HCT116 (cell line): ENCODE data around the gene CC2D1A. TPM values are rescaled to one million over a fixed set of nuclear protein-coding genes. Genes with fewer than 3 reads are reported as not detected.
"Not testable (repeated sequence)": the region's sequence is repeated elsewhere in the genome, so short reads cannot be mapped to it uniquely, and the experiment has no call there.

Experiments
- ATAC-seq: fragments of 200-7000 bp; cut with Tn5 transposase; 2 replicates; pipeline ENCODE4 v1.9.1; 2020; ENCODE audit warnings: mild to moderate bottlenecking, moderate library complexity
- BruUV-seq: library from RNA; stranded (reverse); fragments of 400-500 nt; replicated peaks from 2 replicates; lab custom pipeline; 2021; lab: Mats Ljungman, UMichigan
- CTCF ChIA-PET: fragments of 300-600 bp; sonication (Branson Sonifier 250); formaldehyde crosslinking; loops from one replicate; lab custom pipeline; 2021; ENCODE audit warnings: antibody characterized with exemption; lab: Charles Lee
- POLR2A ChIA-PET: fragments of 300-600, 350-600 bp; sonication (Branson Sonifier 250); formaldehyde crosslinking; loops from one replicate; lab custom pipeline; 2021; ENCODE audit warnings: antibody characterized with exemption; lab: Charles Lee
- RAD21 ChIA-PET, 2 experiments: fragments of 300-600 bp; sonication (Branson Sonifier 250); formaldehyde crosslinking; loops; one replicate each; lab custom pipeline; 2023; ENCODE audit warnings: low total read pairs in 2 of 2; ENCODE audit not compliant: uncharacterized antibody in 2 of 2, unreplicated experiment in 2 of 2, low non-redundant PET in 1 of 2; lab: Charles Lee
- DNase-seq: peaks from one replicate; pipeline ENCODE4 v3.0.0-alpha.2; 2010; ENCODE audit warnings: low read depth, low spot score
- H2AFZ ChIP-seq: fragments of 200-600 bp; shearing (Covaris generic), sonication (generic); 2 replicates; pipeline ENCODE4 v1.6.1; 2017; ENCODE audit warnings: low read depth, mixed run types, mixed read lengths, antibody characterized with exemption, low read length; ENCODE audit not compliant: poor library complexity, severe bottlenecking
- H3K27ac ChIP-seq: 2 replicates; pipeline ENCODE4 v1.5.1; 2012; ENCODE audit warnings: low read depth, low read length
- H3K27me3 ChIP-seq: fragments of 200-600 bp; sonication (generic); 2 replicates; pipeline ENCODE4 v1.6.1; 2016; ENCODE audit warnings: mixed run types, low read length, mixed read lengths; ENCODE audit not compliant: insufficient read depth
- H3K36me3 ChIP-seq, 2 experiments: fragments of 200-500 bp in 1 of 2; fragments of 200-600 bp in 1 of 2; sonication (Bioruptor generic) in 1 of 2; sonication (generic) in 1 of 2; 2 replicates each; pipeline versions ENCODE4 v1.5.1 to v1.6.1; 2014 to 2016; ENCODE audit warnings: low read length in 2 of 2, inconsistent platforms in 1 of 2, mixed read lengths in 1 of 2, mixed run types in 1 of 2; ENCODE audit not compliant: insufficient read depth in 2 of 2, control insufficient read depth in 1 of 2
- H3K4me1 ChIP-seq, 2 experiments: fragments of 200-600 bp in 1 of 2; sonication (generic) in 1 of 2; 2 replicates each; pipeline versions ENCODE4 v1.5.1 to v1.6.1; 2012 to 2017; ENCODE audit warnings: low read length in 2 of 2, inconsistent platforms in 1 of 2, mild to moderate bottlenecking in 1 of 2, mixed read lengths in 1 of 2, mixed run types in 1 of 2, moderate library complexity in 1 of 2; ENCODE audit not compliant: insufficient read depth in 2 of 2, control insufficient read depth in 1 of 2
- H3K4me2 ChIP-seq: fragments of 200-600 bp; sonication (generic); 2 replicates; pipeline ENCODE4 v1.6.1; 2017; ENCODE audit warnings: mixed run types, low read length, mixed read lengths
- H3K4me3 ChIP-seq, 2 experiments: fragments of 200-600 bp in 1 of 2; sonication (generic) in 1 of 2; replicated peaks in 1 of 2; 2 replicates each; pipeline ENCODE4 v1.5.1; 2011 to 2016; ENCODE audit warnings: low read length in 2 of 2, control low read depth in 1 of 2, low read depth in 1 of 2, mild to moderate bottlenecking in 1 of 2, mixed read lengths in 1 of 2, mixed run types in 1 of 2
- H3K79me2 ChIP-seq: fragments of 200-600 bp; sonication (generic); 2 replicates; pipeline ENCODE4 v1.6.1; 2017; ENCODE audit warnings: mild to moderate bottlenecking, mixed run types, low read length, moderate library complexity, mixed read lengths; ENCODE audit not compliant: insufficient read depth
- H3K9ac ChIP-seq: fragments of 200-600 bp; sonication (generic); 2 replicates; pipeline ENCODE4 v1.6.1; 2016; ENCODE audit warnings: low read length, mixed read lengths
- H3K9me2 ChIP-seq: fragments of 200-600 bp; sonication (generic), shearing (Covaris generic); 2 replicates; pipeline ENCODE4 v1.6.1; 2017; ENCODE audit warnings: mixed run types, mild to moderate bottlenecking, moderate library complexity; ENCODE audit not compliant: insufficient read depth
- H3K9me3 ChIP-seq, 2 experiments: fragments of 200-500 bp in 1 of 2; fragments of 200-600 bp in 1 of 2; sonication (Bioruptor generic) in 1 of 2; sonication (generic) in 1 of 2; 2 replicates each; pipeline ENCODE4 v1.6.1; 2014 to 2017; ENCODE audit warnings: low read length in 2 of 2, mixed read lengths in 2 of 2, inconsistent platforms in 1 of 2, low read depth in 1 of 2, mild to moderate bottlenecking in 1 of 2, mixed run types in 1 of 2, moderate library complexity in 1 of 2; ENCODE audit not compliant: control insufficient read depth in 1 of 2, insufficient read depth in 1 of 2
- H4K20me1 ChIP-seq: fragments of 200-600 bp; sonication (generic), shearing (Covaris generic); 2 replicates; pipeline ENCODE4 v1.6.1; 2017; ENCODE audit warnings: mixed run types, mild to moderate bottlenecking, moderate library complexity; ENCODE audit not compliant: insufficient read depth
- CBX3 ChIP-seq: IDR thresholded peaks from 2 replicates; pipeline ENCODE4 v1.6.1; 2012; ENCODE audit warnings: low read depth
- CEBPB ChIP-seq: IDR thresholded peaks from 2 replicates; pipeline ENCODE4 v1.6.1; 2012; ENCODE audit warnings: low read depth
- EZH2 ChIP-seq: fragments of 200-600 bp; sonication (generic); IDR thresholded peaks from 2 replicates; pipeline ENCODE4 v1.6.1; 2017; ENCODE audit warnings: antibody characterized with exemption, mixed run types
- JUND ChIP-seq: IDR thresholded peaks from 2 replicates; pipeline ENCODE4 v1.6.1; 2012
- POLR2A ChIP-seq: IDR thresholded peaks from 2 replicates; pipeline ENCODE4 v1.7.0; 2011; ENCODE audit warnings: borderline replicate concordance; ENCODE audit not compliant: insufficient read depth, insufficient read length; ENCODE audit errors: extremely low read depth
- RAD21 ChIP-seq: IDR thresholded peaks from 2 replicates; pipeline ENCODE4 v1.6.1; 2012; ENCODE audit warnings: low read depth, mild to moderate bottlenecking
- SRF ChIP-seq: IDR thresholded peaks from 2 replicates; pipeline ENCODE4 v1.6.1; 2012; ENCODE audit warnings: low read depth
- TCF7L2 ChIP-seq: IDR thresholded peaks from 2 replicates; pipeline ENCODE4 v1.7.0; 2011; ENCODE audit warnings: borderline replicate concordance, inconsistent platforms; ENCODE audit not compliant: insufficient read depth, insufficient read length; ENCODE audit errors: extremely low read depth
- intact Hi-C: fragments of 100-400 bp; cut with micrococcal nuclease; formaldehyde crosslinking; loops from 2 replicates; pipeline ENCODE4 v1.10.0; 2022
- total RNA-seq: library from RNA; stranded (reverse); gene quantifications from one replicate; pipeline ENCODE4 v1.2.1, GENCODE V29; 2021; ENCODE audit not compliant: unreplicated experiment
- TF ChIP-seq, protein P1 (sequence below): IDR thresholded peaks from 2 replicates; pipeline ENCODE4 v1.6.1; 2012; ENCODE audit warnings: low read depth
- TF ChIP-seq, protein P2 (sequence below): IDR thresholded peaks from 2 replicates; pipeline ENCODE4 v1.6.1; 2012

Gene CC2D1A
- total RNA-seq, 1 experiment from 2014 or later: 51.5 TPM

DNA sequence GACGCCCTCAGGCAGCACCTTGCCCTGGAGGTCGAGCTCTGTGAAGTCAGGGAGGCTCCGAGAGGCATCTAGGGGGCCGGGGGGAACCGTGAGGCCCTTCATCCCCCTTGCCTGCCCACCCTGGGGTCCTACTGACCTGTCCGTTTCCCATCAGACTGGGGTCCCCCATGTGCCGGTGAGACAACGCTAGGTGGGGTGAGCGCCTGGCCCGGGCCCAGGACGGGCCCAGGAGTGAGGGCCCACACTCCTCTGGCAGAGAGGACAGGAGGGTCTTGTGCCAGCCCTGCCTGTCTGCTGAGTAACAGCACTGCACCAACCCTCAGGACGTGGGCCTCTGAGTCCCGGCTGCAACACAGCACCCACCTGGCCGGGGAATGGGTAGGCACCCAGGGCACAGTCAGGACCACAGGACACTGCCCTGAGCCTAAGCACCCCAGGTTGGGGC, 60.7 kb downstream of the CC2D1A start:
- no peak overlapping the region for H2AFZ ChIP-seq
- DNase-seq (no peak), ATAC-seq (no peak)
- H3K9ac ChIP-seq: no peak overlapping the region
- H3K4me1 ChIP-seq: no peaks in the 10 kb centered on the region
- ChIA-PET CTCF (no interaction called here), RAD21 (no interaction called here), POLR2A (no interaction called here)
- intact Hi-C loops: no loop called here
- H3K9me3 ChIP-seq: no peaks in the 10 kb centered on the region
- H4K20me1 ChIP-seq: no peaks in the 10 kb centered on the region
- H3K4me3 ChIP-seq: no peak overlapping the region
- peaks cover 0 to 4% of the 10 kb centered on the region in 2 experiments; a peak in 2 of 4 replicates for H3K36me3 ChIP-seq
- H3K9me2 ChIP-seq: no peaks in the 10 kb centered on the region
- no peak overlapping the region for H3K27ac ChIP-seq
- no peak for TF ChIP-seq JUND
- TF ChIP-seq, protein P1, sequence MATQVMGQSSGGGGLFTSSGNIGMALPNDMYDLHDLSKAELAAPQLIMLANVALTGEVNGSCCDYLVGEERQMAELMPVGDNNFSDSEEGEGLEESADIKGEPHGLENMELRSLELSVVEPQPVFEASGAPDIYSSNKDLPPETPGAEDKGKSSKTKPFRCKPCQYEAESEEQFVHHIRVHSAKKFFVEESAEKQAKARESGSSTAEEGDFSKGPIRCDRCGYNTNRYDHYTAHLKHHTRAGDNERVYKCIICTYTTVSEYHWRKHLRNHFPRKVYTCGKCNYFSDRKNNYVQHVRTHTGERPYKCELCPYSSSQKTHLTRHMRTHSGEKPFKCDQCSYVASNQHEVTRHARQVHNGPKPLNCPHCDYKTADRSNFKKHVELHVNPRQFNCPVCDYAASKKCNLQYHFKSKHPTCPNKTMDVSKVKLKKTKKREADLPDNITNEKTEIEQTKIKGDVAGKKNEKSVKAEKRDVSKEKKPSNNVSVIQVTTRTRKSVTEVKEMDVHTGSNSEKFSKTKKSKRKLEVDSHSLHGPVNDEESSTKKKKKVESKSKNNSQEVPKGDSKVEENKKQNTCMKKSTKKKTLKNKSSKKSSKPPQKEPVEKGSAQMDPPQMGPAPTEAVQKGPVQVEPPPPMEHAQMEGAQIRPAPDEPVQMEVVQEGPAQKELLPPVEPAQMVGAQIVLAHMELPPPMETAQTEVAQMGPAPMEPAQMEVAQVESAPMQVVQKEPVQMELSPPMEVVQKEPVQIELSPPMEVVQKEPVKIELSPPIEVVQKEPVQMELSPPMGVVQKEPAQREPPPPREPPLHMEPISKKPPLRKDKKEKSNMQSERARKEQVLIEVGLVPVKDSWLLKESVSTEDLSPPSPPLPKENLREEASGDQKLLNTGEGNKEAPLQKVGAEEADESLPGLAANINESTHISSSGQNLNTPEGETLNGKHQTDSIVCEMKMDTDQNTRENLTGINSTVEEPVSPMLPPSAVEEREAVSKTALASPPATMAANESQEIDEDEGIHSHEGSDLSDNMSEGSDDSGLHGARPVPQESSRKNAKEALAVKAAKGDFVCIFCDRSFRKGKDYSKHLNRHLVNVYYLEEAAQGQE: no peak
- TF ChIP-seq CEBPB: no peak
- no peak for TF ChIP-seq TCF7L2
- TF ChIP-seq RAD21: no peak
- TF ChIP-seq POLR2A: no peak
- no peak for TF ChIP-seq SRF
- TF ChIP-seq, protein P2, sequence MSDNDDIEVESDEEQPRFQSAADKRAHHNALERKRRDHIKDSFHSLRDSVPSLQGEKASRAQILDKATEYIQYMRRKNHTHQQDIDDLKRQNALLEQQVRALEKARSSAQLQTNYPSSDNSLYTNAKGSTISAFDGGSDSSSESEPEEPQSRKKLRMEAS: no peak
- no peak for TF ChIP-seq CBX3
- TF ChIP-seq EZH2: no peak
- no peaks in the 10 kb centered on the region for H3K79me2 ChIP-seq
- no peak overlapping the region for H3K4me2 ChIP-seq
- BruUV-seq: no TSS peak
- no peaks in the 10 kb centered on the region for H3K27me3 ChIP-seq

DNA sequence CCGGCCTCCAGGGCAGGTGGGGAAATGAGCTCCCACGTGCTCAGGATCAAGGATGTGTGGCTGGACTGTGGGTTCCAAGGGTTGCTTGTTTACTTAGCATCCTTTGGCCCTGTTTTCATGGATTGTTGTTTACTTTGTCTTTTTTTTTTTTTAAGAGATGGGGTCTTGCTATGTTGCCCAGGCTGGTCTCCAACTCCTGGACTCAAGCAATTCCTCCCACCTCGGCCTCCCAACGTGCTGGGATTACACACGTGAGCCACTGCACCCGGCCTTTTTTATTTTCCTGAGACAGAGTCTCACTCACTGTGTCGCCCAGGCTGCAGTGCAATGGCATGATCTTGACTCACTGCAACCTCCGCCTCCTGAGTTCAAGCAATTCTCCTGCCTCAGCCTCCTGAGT, 61.2 kb downstream of the CC2D1A start:
- intact Hi-C loops, CTCF ChIA-PET, H4K20me1 ChIP-seq, H3K36me3 ChIP-seq, ATAC-seq, H3K9me3 ChIP-seq, H3K9me2 ChIP-seq, H3K4me1 ChIP-seq, BruUV-seq, H3K4me3 ChIP-seq, RAD21 ChIA-PET, H3K9ac ChIP-seq, H3K27ac ChIP-seq, H3K79me2 ChIP-seq, H3K27me3 ChIP-seq, DNase-seq, H2AFZ ChIP-seq, H3K4me2 ChIP-seq, POLR2A ChIA-PET: not testable (repeated sequence)
